HG03097 (cell line): ENCODE data around the gene TTL.
A peak's percentile ranks its signal among the peaks of the same experiment; 100 is the strongest.
"Not testable (repeated sequence)": the region's sequence is repeated elsewhere in the genome, so short reads cannot be mapped to it uniquely, and the experiment has no call there.

Experiments used
- ATAC-seq: cut with Tn5 transposase; IDR thresholded peaks from one replicate; pipeline ENCODE4 v1.9.1; 2021; ENCODE audit not compliant: unreplicated experiment, low FRiP score

The TTL gene

DNA sequence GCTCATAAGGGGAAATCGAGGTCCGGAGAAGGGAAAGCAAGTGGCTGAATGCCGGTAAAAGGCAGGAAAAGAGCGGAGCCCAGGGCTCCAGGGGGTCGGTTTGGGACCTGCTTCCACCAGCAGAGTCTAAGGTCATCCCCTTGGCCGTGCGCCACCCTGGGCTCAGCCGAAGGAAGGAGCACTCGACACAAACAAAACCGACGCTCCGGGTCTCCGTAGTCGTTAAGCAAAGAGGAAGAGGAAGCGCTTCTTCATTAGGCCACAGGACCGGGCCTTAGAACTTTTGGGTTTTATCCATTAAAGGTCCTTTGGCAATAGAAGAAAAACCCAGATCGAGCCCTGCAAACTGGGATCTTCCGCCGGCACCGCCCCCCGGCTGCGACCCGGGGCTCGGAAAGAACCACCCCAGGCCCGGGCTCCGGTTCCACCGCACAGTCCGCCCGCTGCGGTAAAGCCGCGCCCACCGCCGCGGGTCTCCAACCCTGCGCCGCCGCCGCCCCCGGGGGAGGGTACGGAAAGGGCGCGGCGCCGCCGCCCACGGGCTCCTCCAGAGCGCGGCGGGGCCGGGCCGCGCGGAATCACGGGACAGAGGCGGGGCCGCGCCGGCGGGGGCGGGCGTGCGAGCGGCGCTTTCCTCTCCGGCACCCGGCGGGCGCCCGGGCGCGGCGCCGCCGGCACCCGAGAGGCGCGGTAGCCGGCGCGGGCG is at the start of gene TTL:
Gene TTL (plus strand): TSS at position 629 of the 706 bp plus-strand sequence. CDS start 189 bp downstream, outside the sequence.
- ATAC-seq = peak; percentile 60

DNA sequence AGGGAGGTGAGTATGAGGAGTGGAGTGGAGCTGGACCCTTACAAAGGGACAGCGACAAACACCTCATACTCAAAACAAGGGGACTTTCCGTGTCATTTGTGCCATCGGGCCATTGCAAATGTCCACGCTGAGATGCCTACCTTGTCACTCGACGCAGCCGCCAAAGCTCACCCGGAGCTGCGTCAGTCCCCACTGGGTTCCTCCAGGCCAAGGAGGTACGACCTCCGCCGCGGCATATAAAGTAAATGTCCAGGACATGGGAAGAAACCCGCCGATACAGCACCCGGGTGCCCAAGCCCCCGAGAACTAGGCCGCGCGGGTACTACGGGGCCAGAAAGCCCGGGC is 49.6 kb upstream of the TTL start:
- not testable (repeated sequence) for ATAC-seq

DNA sequence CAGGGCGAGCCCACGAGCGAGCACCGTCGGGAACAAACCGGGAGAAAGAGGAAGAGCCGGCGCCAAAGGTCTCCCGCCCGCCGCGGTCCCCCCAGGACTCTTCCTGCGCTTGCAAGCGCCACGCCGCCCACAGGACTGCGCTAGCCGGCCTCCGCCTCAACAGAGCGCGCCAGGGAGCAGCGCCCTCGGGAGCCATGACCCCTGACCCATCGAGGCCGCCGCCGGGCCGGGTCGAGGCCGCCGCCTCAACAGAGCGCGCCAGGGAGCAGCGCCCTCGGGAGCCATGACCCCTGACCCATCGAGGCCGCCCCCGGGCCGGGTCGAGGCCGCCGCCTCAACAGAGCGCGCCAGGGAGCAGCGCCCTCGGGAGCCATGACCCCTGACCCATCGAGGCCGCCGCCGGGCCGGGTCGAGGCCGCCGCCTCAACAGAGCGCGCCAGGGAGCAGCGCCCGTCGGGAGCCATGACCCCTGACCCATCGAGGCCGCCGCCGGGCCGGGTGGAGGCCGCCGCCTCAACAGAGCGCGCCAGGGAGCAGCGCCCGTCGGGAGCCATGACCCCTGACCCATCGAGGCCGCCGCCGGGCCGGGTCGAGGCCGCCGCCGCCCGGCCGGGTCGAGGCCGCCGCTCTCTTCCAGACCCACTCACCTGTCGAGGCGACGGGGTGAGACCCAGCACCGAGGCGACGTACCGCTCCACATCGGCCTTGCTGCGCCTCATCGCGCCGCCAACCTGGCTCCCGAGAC is 49.0 kb upstream of the TTL start:
- not testable (repeated sequence) for ATAC-seq

DNA sequence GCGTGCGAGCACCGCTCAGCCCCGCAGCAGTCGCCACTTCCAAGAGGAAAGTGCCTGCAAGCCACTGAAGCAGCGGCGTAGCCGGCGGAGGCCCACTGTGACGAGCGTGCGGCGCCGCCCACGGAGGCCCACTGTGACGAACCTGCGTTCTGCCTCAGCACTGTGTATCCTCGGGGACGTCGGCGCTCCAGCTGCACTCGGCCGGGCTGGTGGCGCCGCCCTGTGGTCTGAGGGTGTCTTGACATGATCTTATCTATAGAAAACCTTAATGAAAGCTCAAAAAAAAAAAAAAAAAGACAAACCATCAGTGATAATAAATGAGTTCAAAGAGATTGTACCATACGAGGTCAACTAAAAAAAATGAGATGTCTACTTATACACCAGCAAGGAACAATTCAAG is 48.5 kb upstream of the TTL start, which contains the start of gene RGPD8:
Gene RGPD8 (minus strand): TSS at position 166 of the 400 bp plus-strand sequence. CDS start 192 bp downstream, outside the sequence.
- ATAC-seq = peak; percentile 98

DNA sequence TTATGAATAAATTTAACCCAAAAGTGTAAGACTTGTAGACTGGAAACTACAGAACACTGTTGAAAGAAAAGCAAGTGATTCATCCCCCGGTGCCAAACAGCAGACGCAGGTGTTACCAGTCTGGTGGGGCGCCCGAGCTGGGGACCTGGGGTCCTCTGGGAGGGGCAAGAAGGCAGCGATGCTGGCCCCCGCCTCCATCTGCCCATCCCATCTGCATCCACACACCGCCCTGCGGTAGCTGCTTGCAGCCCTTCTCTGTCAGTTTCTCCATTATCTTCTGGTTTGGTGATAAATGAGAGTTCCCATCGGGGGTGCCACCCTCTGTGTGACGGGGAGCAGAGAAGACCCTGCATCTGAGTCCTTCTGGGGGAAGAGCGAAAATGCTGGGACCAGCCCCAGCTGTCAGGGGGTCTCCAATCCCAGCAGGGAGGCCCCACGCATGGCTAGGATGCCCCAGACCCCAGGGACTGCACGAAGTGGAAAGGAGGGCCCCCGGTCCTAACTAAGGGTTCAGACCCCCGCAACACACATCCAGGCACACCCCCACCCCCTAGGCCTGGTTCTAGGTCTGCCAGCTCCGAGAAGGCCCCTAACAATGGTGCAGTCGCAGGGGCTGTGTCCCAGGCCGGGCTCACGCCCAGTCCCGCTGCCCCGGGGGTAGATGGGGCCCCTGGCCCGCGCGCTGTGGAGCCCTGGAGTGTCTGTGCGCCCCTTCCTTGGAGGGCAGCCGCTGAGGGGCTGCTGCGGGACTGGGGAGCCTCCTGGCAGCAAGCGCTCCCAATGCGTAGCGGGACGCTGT is 47.8 kb upstream of the TTL start:
- ATAC-seq = no peak

DNA sequence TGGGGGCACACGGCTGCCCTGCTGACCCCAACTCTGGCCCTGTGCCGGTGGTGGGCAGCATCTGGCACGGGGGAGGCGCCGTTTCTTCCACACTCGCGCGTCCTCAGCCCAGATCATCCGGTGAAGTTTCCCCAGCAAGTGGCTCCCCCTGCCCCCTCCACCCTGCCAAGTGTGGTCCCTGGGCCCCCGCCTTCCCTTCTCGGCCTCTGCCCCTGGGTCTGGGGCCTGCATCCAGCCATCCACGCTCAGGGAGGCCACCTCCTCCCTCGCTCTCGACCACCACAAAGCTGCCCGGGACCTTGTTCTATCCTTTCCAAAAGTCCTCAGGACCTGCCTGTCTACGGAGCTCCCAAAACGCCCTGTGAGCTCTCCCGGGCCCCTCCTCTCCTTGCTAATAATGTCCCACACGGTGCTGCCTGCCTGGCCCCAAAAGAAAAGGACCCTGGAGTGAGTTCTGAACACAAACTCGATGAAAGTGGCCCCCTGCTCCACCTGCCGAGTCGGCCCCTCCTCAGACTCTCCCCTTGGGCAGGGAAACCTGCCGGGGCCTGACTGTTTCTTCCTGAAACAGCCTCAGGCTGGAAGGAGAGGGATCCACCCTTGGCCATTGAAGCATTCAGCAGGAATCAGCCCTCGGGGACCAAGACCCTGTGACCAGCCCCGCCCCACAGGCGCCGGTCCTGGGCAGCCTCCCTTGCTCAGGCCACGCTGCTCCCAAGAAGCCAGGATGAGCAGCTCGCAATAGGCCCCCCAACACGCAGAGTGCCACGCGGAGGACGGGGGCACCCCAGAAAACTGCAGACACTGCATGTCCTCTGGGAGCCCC is 46.9 kb upstream of the TTL start:
- ATAC-seq = not testable (repeated sequence)

DNA sequence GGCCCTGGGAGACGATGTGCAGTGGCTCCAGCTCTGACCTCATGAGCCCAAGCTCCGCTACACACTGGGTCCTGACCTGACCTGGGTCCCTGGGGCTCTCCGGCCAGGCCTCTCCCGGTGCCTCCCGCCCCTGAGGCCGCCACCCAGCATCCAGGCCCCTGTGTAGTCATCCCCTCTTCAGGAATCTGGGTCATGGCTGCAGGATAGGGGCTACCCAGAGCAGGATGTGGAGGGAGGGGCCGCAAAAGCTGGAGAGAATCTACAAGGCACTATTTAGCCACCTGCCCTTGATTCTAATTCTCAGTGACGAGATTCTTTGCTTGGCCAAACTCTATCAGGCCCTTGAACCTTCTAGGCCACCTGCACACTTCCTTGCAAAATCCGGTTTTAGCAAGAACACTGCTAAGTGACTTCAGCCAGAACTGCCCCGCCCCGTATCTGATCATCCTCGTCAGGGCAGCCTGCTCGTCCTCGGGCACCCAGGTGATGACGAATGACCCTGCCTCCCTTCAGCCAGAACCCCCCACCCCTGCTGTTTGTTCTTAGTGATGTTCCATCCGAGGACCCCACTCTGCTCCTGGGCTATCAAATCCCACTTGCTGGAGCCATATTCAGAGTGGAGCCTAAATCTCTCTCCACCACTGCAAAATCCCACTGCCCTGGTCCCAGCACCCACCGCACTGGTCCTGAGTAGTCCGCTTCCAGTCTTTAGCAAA is 46.1 kb upstream of the TTL start:
- not testable (repeated sequence) for ATAC-seq

DNA sequence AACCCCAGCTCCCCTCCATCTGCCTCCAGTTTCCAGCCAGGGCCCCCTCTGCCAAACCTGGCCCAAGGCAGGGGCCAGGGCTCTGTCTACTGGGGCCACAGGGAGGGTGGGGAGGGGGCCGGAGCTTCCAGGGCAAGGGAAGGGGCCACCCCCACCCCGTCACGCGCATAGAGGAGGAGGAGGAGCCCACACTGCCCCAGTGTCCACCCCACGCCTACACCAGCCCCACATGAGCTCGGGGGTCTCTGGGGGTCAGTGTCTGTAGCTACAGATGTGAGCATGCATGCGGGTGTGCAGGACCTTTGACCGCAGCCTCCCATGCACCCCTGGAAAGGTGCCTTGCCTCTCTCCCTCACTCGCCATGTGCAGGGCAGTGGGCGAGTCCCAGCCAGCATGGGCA is 45.0 kb upstream of the TTL start:
- ATAC-seq = not testable (repeated sequence)

DNA sequence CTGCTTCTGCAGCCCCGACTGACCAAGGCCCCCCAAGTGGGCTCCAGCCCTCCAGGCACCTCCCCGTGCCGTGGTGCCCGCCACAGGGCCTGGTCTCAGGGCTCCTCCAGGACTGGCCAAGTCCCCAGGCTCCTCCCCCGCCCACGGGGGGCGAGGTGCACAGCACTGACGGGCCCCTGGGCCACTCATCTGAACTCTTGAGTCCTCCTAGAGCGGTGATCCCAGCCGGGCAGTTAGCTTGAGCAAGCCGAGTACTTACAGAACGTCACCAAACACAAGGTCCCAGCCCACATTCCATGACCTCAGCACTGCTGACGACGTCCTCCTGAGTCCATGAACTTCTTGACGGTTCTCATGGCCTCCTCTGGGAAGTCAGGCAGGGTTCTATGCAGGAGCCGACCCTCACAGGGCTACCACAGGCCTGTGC is 44.5 kb upstream of the TTL start:
- ATAC-seq = not testable (repeated sequence)

DNA sequence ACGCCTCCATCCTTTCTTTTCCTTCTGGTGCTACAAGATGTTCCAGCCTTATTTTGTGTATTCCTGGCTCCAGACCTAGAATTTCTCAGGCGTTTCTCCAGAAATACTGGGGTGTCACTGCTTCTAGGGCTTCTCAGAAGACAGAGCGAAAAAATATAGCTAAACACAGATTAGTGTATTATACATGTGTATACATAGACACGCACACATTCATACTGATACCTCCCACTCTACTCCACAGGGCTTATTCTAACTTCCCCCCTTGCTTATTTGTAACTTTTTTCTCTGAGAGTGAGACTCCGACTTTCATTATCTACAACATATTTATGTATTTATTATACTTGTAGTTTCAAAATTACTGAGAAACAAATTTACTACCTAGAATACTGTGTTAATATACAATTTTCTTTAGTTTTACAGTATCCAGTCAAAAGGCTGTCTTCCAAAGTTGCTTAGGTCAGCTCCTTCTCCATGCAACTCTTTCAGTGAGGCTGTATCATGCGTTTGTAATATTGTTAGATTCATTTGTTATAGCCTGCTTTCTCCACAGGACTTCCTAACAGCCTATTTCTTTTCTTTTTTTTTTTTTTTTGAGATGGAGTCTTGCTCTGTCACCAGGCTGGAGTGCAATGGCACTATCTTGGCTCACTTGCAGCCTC is 43.2 kb upstream of the TTL start:
- ATAC-seq = not testable (repeated sequence)

DNA sequence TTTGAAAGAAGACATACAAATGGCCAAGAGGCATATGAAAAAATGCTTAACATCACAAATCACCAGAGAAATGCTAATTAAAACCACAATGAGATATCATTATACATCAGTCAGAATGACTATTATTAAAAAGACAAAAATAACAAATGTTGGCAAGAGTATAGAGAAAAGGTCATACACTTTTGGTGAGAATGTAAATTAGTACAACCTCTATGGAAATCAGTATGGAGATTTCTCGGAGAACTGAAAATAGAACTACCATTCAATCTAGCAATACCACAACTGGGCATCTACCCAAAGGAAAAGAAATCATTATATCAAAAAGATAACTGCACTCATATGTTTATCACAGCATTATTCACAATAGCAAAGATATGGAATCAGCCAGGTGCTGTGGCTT is 37.7 kb upstream of the TTL start:
- ATAC-seq = not testable (repeated sequence)

DNA sequence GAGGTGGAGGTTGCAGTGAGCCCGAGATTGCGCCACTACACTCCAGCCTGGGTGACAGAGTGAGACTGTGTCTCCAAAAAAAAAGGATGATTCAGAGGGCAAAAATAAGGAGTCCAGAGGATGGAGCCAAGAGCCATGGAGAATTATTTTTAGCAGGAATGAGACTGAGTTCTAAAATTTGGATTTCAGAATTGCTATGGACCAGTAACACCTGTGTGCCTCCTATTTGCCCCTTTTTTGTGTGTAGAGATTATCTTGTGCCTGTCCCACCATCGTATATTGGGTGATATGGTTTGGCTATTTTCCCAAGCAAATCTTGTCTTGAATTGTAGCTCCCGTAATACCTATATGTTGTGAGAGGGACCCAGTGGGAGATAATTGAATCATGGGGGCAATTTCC is 32.1 kb upstream of the TTL start:
- ATAC-seq = no peak

DNA sequence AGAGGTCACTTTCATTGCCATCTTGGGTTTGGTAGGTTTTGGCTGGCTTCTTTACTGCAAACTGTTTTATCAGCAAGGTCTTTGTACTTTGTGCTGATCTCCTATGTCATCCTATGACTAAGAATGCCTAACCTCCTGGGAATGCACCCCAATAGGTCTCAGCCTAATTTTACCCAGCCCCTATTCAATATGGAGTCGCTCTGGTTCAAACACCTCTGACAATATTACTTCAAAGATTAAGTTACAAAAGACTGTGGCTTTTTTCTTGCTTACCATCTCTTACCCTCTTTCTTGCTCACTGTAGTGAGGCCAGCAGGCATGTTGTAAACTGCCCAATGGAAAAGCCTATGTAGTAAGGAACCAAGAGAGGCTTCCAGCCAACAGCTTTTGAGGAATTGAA is 30.6 kb upstream of the TTL start:
- no peak for ATAC-seq

DNA sequence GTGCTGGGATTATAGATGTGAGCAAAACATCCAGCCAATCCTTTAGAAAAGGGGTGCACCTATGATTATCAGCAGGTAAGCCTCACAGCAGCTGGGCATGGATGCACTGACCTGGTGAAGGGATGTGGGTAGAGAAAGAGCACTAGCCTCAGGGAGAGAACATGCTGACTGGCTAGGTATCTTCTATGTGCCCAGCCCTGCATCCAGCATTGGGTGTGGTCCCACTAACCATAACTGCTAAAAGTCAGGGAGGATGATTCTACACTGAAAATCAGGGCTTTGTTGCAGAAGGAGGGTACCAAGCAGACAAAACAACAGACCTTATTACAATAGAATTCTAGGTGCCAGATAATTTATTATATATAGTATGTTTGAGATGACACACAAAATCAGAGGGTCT is 27.4 kb upstream of the TTL start:
- no peak for ATAC-seq

DNA sequence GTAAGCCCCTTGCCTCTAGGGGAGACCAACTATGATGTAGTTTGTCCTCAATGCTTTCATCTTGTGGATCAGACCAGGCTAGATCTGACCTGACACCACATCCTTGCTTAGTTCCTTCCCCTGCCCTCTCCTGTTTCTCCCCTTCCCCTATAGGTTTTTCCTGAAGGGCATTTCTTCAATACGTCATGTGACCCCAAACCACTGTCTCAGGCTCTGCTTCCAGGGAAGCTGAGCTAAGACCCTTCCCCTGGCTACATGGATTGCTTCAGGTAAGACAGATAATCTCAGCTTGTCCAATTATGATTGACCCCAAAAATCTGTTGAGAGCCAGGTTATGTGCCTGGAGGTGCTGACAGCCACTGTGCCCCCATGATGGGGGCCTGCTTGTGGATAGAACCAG is 22.6 kb upstream of the TTL start:
- ATAC-seq = no peak

DNA sequence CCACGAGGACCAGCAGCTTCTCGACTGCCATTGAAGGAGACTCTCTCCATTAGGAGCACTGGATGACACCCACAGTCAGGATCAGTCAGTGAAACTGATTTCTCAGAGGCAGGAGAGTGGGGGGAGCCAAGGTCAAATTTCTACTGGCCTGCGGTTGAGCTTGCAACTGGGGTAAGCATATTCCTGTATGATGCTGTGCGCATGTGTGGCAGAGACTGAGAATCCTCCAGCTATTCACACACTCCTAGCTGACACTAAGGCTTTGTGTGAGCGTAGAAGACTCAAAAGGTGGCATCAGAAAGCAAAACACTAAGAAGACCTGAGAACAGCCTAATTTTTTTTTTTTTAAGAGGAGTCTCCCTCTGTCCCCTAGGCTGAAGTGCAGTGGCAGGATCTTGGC is 19.8 kb upstream of the TTL start:
- no peak for ATAC-seq

DNA sequence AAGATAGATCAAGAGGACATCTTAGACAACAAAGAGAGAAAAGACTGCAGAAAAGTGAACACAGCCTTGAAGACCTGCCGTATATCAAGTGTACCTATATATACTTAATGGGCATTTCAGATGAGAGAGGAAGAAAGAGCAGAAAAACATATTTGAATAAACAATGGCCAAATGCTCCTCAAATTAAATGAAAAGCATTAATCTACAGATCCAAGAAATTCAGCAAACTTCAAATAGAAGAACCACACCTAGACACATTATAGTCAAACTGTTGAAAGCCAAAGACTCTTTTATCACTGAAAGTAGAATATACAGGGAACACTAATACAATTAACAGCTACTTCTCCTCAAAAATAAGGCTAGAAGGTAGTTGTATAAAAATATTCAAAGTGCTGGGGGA is 18.7 kb upstream of the TTL start:
- ATAC-seq = no peak

DNA sequence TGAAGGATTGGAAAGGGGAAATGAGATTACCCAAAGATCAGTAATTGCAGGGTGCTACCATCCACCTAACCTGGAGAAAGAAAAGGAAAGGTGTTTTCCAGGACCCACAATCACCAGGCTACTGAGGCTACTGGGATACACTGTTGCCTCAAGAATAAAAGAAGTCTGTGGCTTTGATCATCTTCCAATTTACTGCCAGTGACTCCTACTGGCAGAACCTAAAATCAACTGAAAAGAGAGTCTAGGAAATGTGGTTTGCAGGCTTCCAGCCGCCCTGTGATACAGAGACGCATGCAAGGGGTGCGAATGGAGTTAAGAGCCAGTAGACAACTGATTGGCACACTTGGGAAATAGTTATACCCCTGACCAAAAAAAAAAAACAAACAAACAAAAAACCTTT is 16.6 kb upstream of the TTL start:
- no peak for ATAC-seq

DNA sequence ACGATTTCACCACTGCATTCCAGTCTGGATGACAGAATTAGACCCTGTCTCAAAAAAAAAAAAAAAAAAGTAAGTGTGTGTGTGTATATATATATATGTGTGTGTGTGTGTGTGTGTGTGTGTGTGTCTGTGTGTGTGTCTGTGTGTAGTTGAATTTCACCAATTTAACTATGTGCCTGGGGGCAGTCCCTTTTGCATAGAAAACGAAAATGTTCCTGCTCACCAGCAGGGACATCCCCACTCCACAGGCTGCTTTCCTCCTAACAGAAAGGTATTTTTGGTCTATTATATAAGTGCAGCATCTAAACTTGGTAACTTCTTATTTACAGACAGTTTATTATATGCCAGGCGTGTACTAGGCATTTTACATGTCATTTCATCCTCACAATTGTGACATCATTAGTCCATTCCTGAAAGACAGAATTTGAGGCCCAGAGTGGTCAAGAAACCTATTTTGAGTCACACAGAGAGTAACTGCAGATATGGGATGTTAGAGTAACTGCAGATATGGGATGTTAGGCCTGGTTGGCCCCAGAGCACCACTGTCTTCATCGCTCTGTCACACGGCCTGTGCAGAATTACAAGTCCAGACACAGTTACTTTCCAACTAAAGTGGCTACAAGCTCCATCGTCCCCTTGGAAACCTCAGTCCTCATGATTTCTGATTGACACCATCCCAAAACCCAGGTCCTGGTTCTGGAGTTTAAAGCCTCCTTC is 9.3 kb upstream of the TTL start:
- no peak for ATAC-seq
